Osteoblast (primary cell): ENCODE measurements around the gene LITAF. TPM values are rescaled to one million over a fixed set of nuclear protein-coding genes. Genes with fewer than 3 reads are reported as not detected.

Experiments
- DNase-seq: peaks from one replicate; pipeline ENCODE4 v3.0.0; 2011; ENCODE audit warnings: low spot score, mixed read lengths; ENCODE audit not compliant: insufficient read length; ENCODE audit errors: missing footprints
- H2AFZ ChIP-seq: 2 replicates; pipeline ENCODE4 v1.6.0; 2011; ENCODE audit warnings: mild to moderate bottlenecking, low read length
- H3K27ac ChIP-seq: 2 replicates; pipeline ENCODE4 v1.5.1; 2011; ENCODE audit warnings: mild to moderate bottlenecking, low read depth, low read length, moderate library complexity
- H3K27me3 ChIP-seq: 2 replicates; pipeline ENCODE4 v1.6.0; 2012; ENCODE audit warnings: mild to moderate bottlenecking, control low read depth, inconsistent platforms, low read length, moderate library complexity; ENCODE audit not compliant: insufficient read depth
- H3K36me3 ChIP-seq: 2 replicates; pipeline ENCODE4 v1.5.1; 2011; ENCODE audit warnings: mild to moderate bottlenecking, low read length, control low read depth, moderate library complexity; ENCODE audit not compliant: insufficient read depth
- H3K4me1 ChIP-seq: 2 replicates; pipeline ENCODE4 v1.5.1; 2011; ENCODE audit warnings: mild to moderate bottlenecking, low read length, control low read depth, moderate library complexity; ENCODE audit not compliant: insufficient read depth
- H3K4me2 ChIP-seq: 2 replicates; pipeline ENCODE4 v1.6.0; 2011; ENCODE audit warnings: mild to moderate bottlenecking, low read length; ENCODE audit not compliant: insufficient read depth
- H3K4me3 ChIP-seq: fragments of 200-600 bp; sonication (generic); 3 replicates; pipeline ENCODE4 v1.5.1; 2012; ENCODE audit warnings: mild to moderate bottlenecking, low read length, inconsistent platforms; ENCODE audit not compliant: insufficient read depth
- H3K79me2 ChIP-seq: 2 replicates; pipeline ENCODE4 v1.6.0; 2012; ENCODE audit warnings: mild to moderate bottlenecking, low read length, control low read depth, inconsistent platforms; ENCODE audit not compliant: insufficient read depth
- H3K9me3 ChIP-seq: 2 replicates; pipeline ENCODE4 v1.5.1; 2011; ENCODE audit warnings: low read depth, low read length, control low read depth
- H4K20me1 ChIP-seq: 2 replicates; pipeline ENCODE4 v1.6.0; 2012; ENCODE audit warnings: mild to moderate bottlenecking, low read length, control low read depth; ENCODE audit not compliant: insufficient read depth
- total RNA-seq: library from RNA; depleted of rRNA; stranded (reverse); fragments of >200 nt; gene quantifications from 2 replicates; pipeline ENCODE4 v1.2.3, GENCODE V29; 2012
- TF ChIP-seq, protein P1 (sequence below): IDR thresholded peaks from 2 replicates; pipeline ENCODE4 v1.5.1; 2011; ENCODE audit warnings: mild to moderate bottlenecking, low read depth, low read length, moderate library complexity; ENCODE audit errors: extremely low read depth

Gene LITAF
- total RNA-seq, 1 donor, result 33.3 TPM

DNA sequence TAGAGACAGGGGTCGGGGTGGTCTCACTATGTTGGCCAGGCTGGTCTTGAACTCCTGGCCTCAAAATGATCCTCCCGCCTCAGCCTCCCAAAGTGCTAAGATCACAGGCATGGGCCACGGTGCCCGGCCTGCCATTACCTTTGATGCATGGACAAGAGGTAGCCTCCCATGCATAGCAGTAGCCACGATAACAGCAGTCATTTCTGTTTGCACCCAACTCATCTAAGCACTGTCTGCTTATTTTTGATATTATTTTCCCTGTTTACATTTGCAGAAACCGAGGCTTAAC is 44.0 kb upstream of the LITAF start:
- Histone ChIP-seq H3K4me3 (no peak overlapping the region), H3K4me1 (peaks cover 21% of the 10 kb centered on the region), H2AFZ (no peak overlapping the region), H3K36me3 (no peaks in the 10 kb centered on the region), H3K4me2 (no peak overlapping the region), H3K27me3 (no peaks in the 10 kb centered on the region), H3K79me2 (no peaks in the 10 kb centered on the region), H3K27ac (no peak overlapping the region), H3K9me3 (no peaks in the 10 kb centered on the region), H4K20me1 (no peaks in the 10 kb centered on the region)
- TF ChIP-seq, protein P1, sequence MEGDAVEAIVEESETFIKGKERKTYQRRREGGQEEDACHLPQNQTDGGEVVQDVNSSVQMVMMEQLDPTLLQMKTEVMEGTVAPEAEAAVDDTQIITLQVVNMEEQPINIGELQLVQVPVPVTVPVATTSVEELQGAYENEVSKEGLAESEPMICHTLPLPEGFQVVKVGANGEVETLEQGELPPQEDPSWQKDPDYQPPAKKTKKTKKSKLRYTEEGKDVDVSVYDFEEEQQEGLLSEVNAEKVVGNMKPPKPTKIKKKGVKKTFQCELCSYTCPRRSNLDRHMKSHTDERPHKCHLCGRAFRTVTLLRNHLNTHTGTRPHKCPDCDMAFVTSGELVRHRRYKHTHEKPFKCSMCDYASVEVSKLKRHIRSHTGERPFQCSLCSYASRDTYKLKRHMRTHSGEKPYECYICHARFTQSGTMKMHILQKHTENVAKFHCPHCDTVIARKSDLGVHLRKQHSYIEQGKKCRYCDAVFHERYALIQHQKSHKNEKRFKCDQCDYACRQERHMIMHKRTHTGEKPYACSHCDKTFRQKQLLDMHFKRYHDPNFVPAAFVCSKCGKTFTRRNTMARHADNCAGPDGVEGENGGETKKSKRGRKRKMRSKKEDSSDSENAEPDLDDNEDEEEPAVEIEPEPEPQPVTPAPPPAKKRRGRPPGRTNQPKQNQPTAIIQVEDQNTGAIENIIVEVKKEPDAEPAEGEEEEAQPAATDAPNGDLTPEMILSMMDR, result no peak
- no peak for DNase-seq

DNA sequence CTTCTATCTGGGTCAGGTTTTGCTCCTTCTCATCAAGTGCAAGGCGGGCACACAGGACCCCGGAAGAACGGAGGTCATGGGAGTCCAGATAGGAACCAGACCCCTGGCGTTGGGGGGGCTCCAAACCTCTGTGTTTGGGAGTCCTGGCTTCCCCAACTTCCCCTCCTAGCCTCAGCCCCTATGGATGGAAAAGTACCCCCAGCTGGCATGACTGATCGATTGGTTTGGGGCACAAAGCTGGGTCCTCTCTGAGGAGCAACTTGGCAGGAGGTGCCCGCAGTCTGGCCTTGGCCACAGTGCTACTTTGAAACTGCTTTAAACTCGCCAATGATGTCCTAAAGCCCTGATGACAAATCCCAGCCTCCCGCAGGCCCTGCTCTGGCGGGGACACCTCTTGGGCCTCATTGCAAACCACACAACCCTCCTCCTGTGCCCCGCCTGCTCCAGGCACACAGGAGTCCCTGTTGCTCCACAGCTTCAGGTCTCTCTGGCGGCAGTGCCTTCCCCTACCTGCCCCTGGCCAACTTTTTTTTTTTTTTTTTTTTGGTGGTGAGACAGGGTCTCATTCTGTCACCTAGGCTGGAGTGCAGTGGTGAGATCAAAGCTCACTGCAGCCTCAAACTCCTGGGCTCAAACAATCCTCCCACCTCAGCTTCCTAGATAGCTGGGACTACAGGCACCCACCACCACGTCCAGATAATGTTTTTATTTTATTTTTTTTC is 43.5 kb upstream of the LITAF start:
- DNase-seq, result no peak
- H3K4me3 ChIP-seq, result no peak overlapping the region
- H3K27me3 ChIP-seq, result no peaks in the 10 kb centered on the region
- H3K36me3 ChIP-seq, result no peaks in the 10 kb centered on the region
- H3K79me2 ChIP-seq, result no peaks in the 10 kb centered on the region
- TF ChIP-seq, protein P1, result no peak
- peaks cover 21% of the 10 kb centered on the region for H3K4me1 ChIP-seq
- no peaks in the 10 kb centered on the region for H3K9me3 ChIP-seq
- no peak overlapping the region for H3K27ac ChIP-seq
- H4K20me1 ChIP-seq, result no peaks in the 10 kb centered on the region
- H3K4me2 ChIP-seq, result no peak overlapping the region
- no peak overlapping the region for H2AFZ ChIP-seq

DNA sequence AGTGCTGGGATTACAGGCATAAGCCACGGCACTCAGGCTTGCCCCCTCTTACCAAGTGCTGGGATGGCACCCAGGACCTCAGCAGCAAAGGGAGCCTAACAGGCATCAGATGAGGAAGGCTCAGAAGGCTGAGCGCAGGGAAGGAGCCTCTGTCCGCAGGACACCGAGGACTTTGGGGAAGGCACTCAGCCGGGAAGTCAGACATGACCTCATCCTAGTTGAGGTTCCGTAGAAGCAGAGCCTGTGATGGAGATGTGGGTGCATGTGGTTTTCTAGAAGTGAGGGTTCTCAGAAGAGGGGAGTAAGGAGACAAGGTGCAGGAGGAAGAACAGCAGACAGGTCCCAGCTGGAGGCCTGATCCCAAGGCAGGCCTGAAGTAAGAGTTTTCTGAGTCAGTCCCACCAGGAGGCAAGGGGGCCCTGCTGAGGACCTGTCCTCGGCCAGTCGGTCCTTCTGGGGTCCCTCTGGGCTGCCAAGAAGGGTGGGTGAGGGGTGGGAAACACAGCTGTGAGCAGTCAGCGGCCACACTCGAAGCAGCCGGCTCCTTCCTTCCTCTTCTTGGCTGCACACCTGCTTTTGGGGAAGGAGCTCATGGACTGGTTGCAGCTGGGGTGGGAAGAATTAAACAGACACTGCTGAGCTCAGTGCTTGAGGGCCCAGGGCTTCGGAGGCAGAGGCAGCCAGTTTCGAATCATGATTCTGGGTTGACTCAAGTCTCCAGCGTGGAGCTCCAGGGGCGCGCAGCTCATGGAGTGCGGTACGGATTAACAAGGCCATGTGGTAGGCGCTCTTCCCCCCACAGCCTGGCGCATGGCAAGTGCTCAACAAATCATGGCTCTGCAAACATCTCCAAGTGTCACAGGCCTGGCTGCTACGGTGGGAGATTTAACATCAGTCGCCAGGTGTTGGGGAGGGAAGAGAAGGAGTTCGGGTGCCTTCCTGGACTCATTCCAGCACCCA is 42.6 kb upstream of the LITAF start:
- no peaks in the 10 kb centered on the region for H3K36me3 ChIP-seq
- no peaks in the 10 kb centered on the region for H3K9me3 ChIP-seq
- H3K4me3 ChIP-seq, result no peak overlapping the region
- H2AFZ ChIP-seq, result peak overlapping the region; percentile 9
- TF ChIP-seq, protein P1, result no peak
- no peak for DNase-seq
- H3K4me2 ChIP-seq, result no peak overlapping the region
- no peaks in the 10 kb centered on the region for H3K27me3 ChIP-seq
- H3K27ac ChIP-seq, result no peak overlapping the region
- H3K4me1 ChIP-seq, result peaks cover 21% of the 10 kb centered on the region
- H4K20me1 ChIP-seq, result no peaks in the 10 kb centered on the region
- H3K79me2 ChIP-seq, result no peaks in the 10 kb centered on the region

DNA sequence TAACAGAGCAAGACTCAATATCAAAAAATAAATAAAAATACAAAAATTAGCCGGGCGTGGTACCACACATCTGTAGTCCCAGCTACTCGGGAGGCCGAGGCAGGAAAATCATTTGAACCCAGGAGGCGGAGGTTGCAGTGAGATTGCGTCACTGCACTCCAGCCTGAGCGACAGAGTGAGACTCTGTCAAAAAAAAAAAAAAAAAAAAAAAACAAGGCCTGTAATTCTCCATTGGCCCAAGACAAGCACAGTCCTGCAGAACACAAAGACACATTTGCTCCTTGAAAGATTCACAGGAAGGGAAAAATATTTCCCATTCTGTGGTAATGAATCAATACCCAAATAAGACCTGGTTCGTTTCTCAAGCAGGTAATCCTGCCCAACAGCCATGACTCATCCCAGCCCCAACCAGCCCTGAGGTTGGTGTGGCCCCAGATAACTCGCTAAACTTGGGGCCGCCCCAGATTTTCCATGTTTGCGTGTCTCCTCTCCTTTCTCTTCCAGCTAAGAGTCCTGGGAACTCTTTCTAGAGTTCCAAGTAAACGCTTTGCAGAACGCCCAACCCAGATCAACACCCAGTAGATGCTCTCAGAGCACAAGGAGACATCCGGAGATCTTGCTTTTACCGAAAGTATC is 41.2 kb upstream of the LITAF start:
- peak overlapping the region; percentile 51 for H3K27ac ChIP-seq

More for the DNA sequence above, 41.2 kb upstream of the LITAF start:
- Histone ChIP-seq H3K9me3 (no peaks in the 10 kb centered on the region), H2AFZ (peak overlapping the region; percentile 20), H3K4me1 (peaks cover 13% of the 10 kb centered on the region), H3K4me3 (no peak overlapping the region), H3K79me2 (no peaks in the 10 kb centered on the region), H3K4me2 (no peak overlapping the region), H3K27me3 (no peaks in the 10 kb centered on the region), H4K20me1 (no peaks in the 10 kb centered on the region), H3K36me3 (no peaks in the 10 kb centered on the region)
- TF ChIP-seq, protein P1, result no peak
- DNase-seq, result peak; percentile 68
